HepG2 (cell line): Measurements from ENCODE around the gene PGPEP1. TPM values are rescaled to one million over a fixed set of nuclear protein-coding genes. Genes with fewer than 3 reads are reported as not detected.

ENCODE experiments used
- ATAC-seq: fragments of 200-7000 bp; cut with Tn5 transposase; 3 replicates; pipeline ENCODE4 v1.9.1; 2020; ENCODE audit warnings: mild to moderate bottlenecking, moderate library complexity
- BruUV-seq: library from RNA; stranded (reverse); fragments of 400-500 nt; replicated peaks from 2 replicates; lab custom pipeline; 2021; lab: Mats Ljungman, UMichigan
- CTCF ChIA-PET: fragments of 300-600 bp; formaldehyde crosslinking; extraction: SDS; loops from one replicate; lab custom pipeline; 2021; ENCODE audit warnings: low total read pairs, inconsistent platforms, low intra/inter-chr PET ratio; lab: Yijun Ruan, JAX
- POLR2A ChIA-PET: fragments of 350-600 bp; sonication (Branson Sonifier 250); formaldehyde crosslinking; loops from one replicate; lab custom pipeline; 2020; ENCODE audit warnings: antibody characterized with exemption, inconsistent platforms; lab: Yijun Ruan, JAX
- DNase-seq: peaks from one replicate; pipeline ENCODE4 v3.0.0-alpha.2; 2015; ENCODE audit warnings: low spot score
- FAIRE-seq: peaks from 3 replicates; lab custom pipeline; 2011; peaks lifted over from hg19 to GRCh38; lab: Jason Lieb, UNC
- H2AFZ ChIP-seq: one replicate; pipeline ENCODE4 v1.6.1; 2011; ENCODE audit warnings: low read length, inconsistent platforms
- H3K27ac ChIP-seq: fragments of 300-600 bp; 3 replicates; pipeline ENCODE4 v1.8.0; 2011; ENCODE audit warnings: mixed run types, mild to moderate bottlenecking, mixed read lengths, low read length, inconsistent platforms; ENCODE audit not compliant: insufficient read depth; ENCODE audit errors: extremely low read length
- H3K27me3 ChIP-seq, 2 experiments: fragments of 200-600 bp in 1 of 2; 2 replicates in 1 of 2; 3 replicates in 1 of 2; pipeline versions ENCODE4 v1.6.0 to v1.8.0; 2011; ENCODE audit warnings: low read length in 2 of 2, mild to moderate bottlenecking in 2 of 2, moderate library complexity in 2 of 2, inconsistent platforms in 1 of 2; ENCODE audit not compliant: insufficient read depth in 2 of 2, control insufficient read depth in 1 of 2
- H3K36me3 ChIP-seq, 2 experiments: fragments of 200-600 bp in 1 of 2; replicated peaks in 1 of 2; 2 replicates in 1 of 2; 3 replicates in 1 of 2; pipeline versions ENCODE4 v1.5.1 to v1.8.0; 2011; ENCODE audit warnings: low read length in 2 of 2, inconsistent platforms in 1 of 2; ENCODE audit not compliant: insufficient read depth in 2 of 2, control insufficient read depth in 1 of 2
- H3K4me1 ChIP-seq: 2 replicates; pipeline ENCODE4 v1.5.1; 2012; ENCODE audit warnings: low read length, inconsistent platforms; ENCODE audit not compliant: insufficient read depth
- H3K4me2 ChIP-seq: 2 replicates; pipeline ENCODE4 v1.6.0; 2011; ENCODE audit warnings: low read depth, low read length, inconsistent platforms
- H3K4me3 ChIP-seq, 3 experiments: fragments of 200-600 bp in 1 of 3; sonication (generic), shearing (Covaris generic) in 1 of 3; replicated peaks in 1 of 3; 2 replicates each; pipeline ENCODE4 v1.5.1; 2011 to 2016; ENCODE audit warnings: low read length in 3 of 3, inconsistent platforms in 2 of 3, low read depth in 2 of 3, mild to moderate bottlenecking in 2 of 3, control low read depth in 1 of 3, mixed read lengths in 1 of 3; ENCODE audit not compliant: insufficient read depth in 1 of 3
- H3K79me2 ChIP-seq: one replicate; pipeline ENCODE4 v1.6.1; 2011; ENCODE audit warnings: low read length, inconsistent platforms; ENCODE audit not compliant: insufficient read depth
- H3K9ac ChIP-seq: 2 replicates; pipeline ENCODE4 v1.6.0; 2011; ENCODE audit warnings: mild to moderate bottlenecking, low read depth, low read length, inconsistent platforms; ENCODE audit not compliant: insufficient read depth
- H3K9me3 ChIP-seq: 2 replicates; pipeline ENCODE4 v1.5.1; 2012; ENCODE audit warnings: mild to moderate bottlenecking, low read length
- H4K20me1 ChIP-seq: 2 replicates; pipeline ENCODE4 v1.6.0; 2011; ENCODE audit warnings: inconsistent platforms, mild to moderate bottlenecking, low read length, moderate library complexity; ENCODE audit not compliant: insufficient read depth
- CEBPG ChIP-seq: IDR thresholded peaks from 2 replicates; pipeline ENCODE4 v1.6.1; 2016
- CSRNP2 ChIP-seq: sonication (generic); formaldehyde crosslinking; conservative IDR thresholded peaks from 2 replicates; pipeline ENCODE4 v1.8.0; 2022; ENCODE audit warnings: low read depth, missing genetic modification reagents
- FOXP1 ChIP-seq, 2 experiments: fragments of 450-650 bp in 1 of 2; IDR thresholded peaks; 2 replicates each; pipeline ENCODE4 v1.6.1; 2017 to 2018; ENCODE audit warnings: antibody characterized with exemption in 1 of 2
- GPBP1L1 ChIP-seq: sonication (generic); formaldehyde crosslinking; IDR thresholded peaks from 2 replicates; pipeline ENCODE4 v1.5.0; 2020; ENCODE audit warnings: mild to moderate bottlenecking, missing genetic modification reagents
- HOXD1 ChIP-seq: sonication (generic); formaldehyde crosslinking; IDR thresholded peaks from 2 replicates; pipeline ENCODE4 v1.5.0; 2020; ENCODE audit warnings: missing genetic modification reagents
- KLF15 ChIP-seq: sonication (generic); formaldehyde crosslinking; IDR thresholded peaks from 2 replicates; pipeline ENCODE4 v1.8.1; 2023; ENCODE audit warnings: borderline replicate concordance, mild to moderate bottlenecking, inconsistent platforms, missing genetic modification reagents, mixed read lengths
- NPAS2 ChIP-seq: sonication (generic); formaldehyde crosslinking; IDR thresholded peaks from 2 replicates; pipeline ENCODE4 v1.8.0; 2022; ENCODE audit warnings: mild to moderate bottlenecking, missing genetic modification reagents, borderline replicate concordance
- PHF8 ChIP-seq: sonication (generic); formaldehyde crosslinking; IDR thresholded peaks from 2 replicates; pipeline ENCODE4 v1.5.0; 2020; ENCODE audit warnings: missing genetic modification reagents
- ZC3H4 ChIP-seq: sonication (generic); formaldehyde crosslinking; IDR thresholded peaks from 2 replicates; pipeline ENCODE4 v1.4.0; 2020; ENCODE audit warnings: missing genetic modification reagents, borderline replicate concordance
- ZFP91 ChIP-seq: sonication (generic); formaldehyde crosslinking; IDR thresholded peaks from 2 replicates; pipeline ENCODE4 v1.9.0; 2022; ENCODE audit warnings: missing genetic modification reagents, mild to moderate bottlenecking, borderline replicate concordance
- ZNF17 ChIP-seq: sonication (generic); formaldehyde crosslinking; IDR thresholded peaks from 2 replicates; pipeline ENCODE4 v1.5.0; 2020; ENCODE audit warnings: mild to moderate bottlenecking, missing genetic modification reagents
- ZNF292 ChIP-seq: sonication (generic); formaldehyde crosslinking; IDR thresholded peaks from 2 replicates; pipeline ENCODE4 v1.8.1; 2022; ENCODE audit warnings: mild to moderate bottlenecking, low read depth, missing genetic modification reagents, borderline replicate concordance
- ZNF331 ChIP-seq: sonication (generic); formaldehyde crosslinking; IDR thresholded peaks from 2 replicates; pipeline ENCODE4 v1.4.0; 2020; ENCODE audit warnings: missing genetic modification reagents
- ZNF33A ChIP-seq: sonication (generic); formaldehyde crosslinking; IDR thresholded peaks from 2 replicates; pipeline ENCODE4 v1.5.1; 2020; ENCODE audit warnings: missing genetic modification reagents, mild to moderate bottlenecking, moderate library complexity, borderline replicate concordance
- ZNF660 ChIP-seq: sonication (generic); formaldehyde crosslinking; IDR thresholded peaks from 2 replicates; pipeline ENCODE4 v1.5.1; 2020; ENCODE audit warnings: mild to moderate bottlenecking, low read depth, missing genetic modification reagents, borderline replicate concordance
- ZNF710 ChIP-seq: sonication (generic); formaldehyde crosslinking; IDR thresholded peaks from 2 replicates; pipeline ENCODE4 v1.5.0; 2020; ENCODE audit warnings: mild to moderate bottlenecking, missing genetic modification reagents, borderline replicate concordance
- WGBS: methylation state at CpG from one replicate; pipeline ENCODE4 v1.1.6; 2017; ENCODE audit warnings: low lambda C conversion rate; 5-methylcytosine and 5-hydroxymethylcytosine counted together
- in situ Hi-C: cut with HindIII; loops from 2 replicates; pipeline ENCODE4 v1.10.0; 2017; ENCODE audit warnings: low pct_unique_long_range_greater_than_20kb; ENCODE audit not compliant: extremely low pct_ligation_motif_present
- intact Hi-C: fragments of 100-400 bp; cut with micrococcal nuclease; formaldehyde crosslinking; loops from one replicate; pipeline ENCODE4 v1.10.0; 2022; ENCODE audit not compliant: unreplicated experiment
- polyA plus RNA-seq, 8 experiments: library from polyadenylated mRNA; depleted of rRNA in 3 of 8; stranded (reverse) in 7 of 8; unstranded in 1 of 8; fragments of >200 nt; fragmentation: Illumina TruSeq in 4 of 8; extraction: Trizol in 4 of 8; gene quantifications; 2 replicates each; pipeline versions ENCODE4 v1.2.1 to v1.2.3, GENCODE V29; 2011 to 2016; ENCODE audit warnings: low read depth in 4 of 8, missing spikeins in 1 of 8, mixed read lengths in 1 of 8; ENCODE audit not compliant: insufficient read depth in 1 of 8
- total RNA-seq, 5 experiments: library from RNA; depleted of rRNA; stranded (reverse); fragments of >200 nt; fragmentation: Illumina TruSeq; extraction: Trizol; gene quantifications; 2 replicates each; pipeline ENCODE4 v1.2.3, GENCODE V29; 2016; ENCODE audit warnings: low read depth in 1 of 5

The PGPEP1 gene
- total and polyA plus RNA-seq, 2 of the 13 experiments (the other 11 are each of a cell fraction or from before 2014, with no cell fraction given) = 53.1 to 56.6 TPM

- no peaks in the 10 kb centered on the region for H4K20me1 ChIP-seq
- H3K4me1 ChIP-seq = peaks cover 91% of the 10 kb centered on the region
- no peak overlapping the region for H3K4me3 ChIP-seq
- 0 out of 5 replicates have a peak, but pooled peaks cover 0 to 2% of the 10 kb centered on the region in 2 experiments for H3K36me3 ChIP-seq
- FAIRE-seq (no peak), ATAC-seq (peak; percentile 89), DNase-seq (peak; percentile 95)
- CTCF ChIA-PET = interaction anchor here (1.1 kb wide), 1 partner anchor 12 kb away, joined by 4 read pairs; the partner anchor contains the start of gene GDF15
- POLR2A ChIA-PET = interaction anchor here (0.5 to 17.4 kb wide), 3 partner anchors 10 to 94 kb away, joined by 3 to 514 read pairs (median 56); partner anchors contain the start of gene GDF15
- 18% methylated on average over 10 of the region's 17 CpGs for WGBS
- peaks cover 2% of the 10 kb centered on the region for H3K79me2 ChIP-seq
- H3K27me3 ChIP-seq = no peaks in the 10 kb centered on the region
- H3K9me3 ChIP-seq = no peaks in the 10 kb centered on the region
- peak overlapping the region; percentile 94 for H3K27ac ChIP-seq
- in situ Hi-C loops (no loop called here), intact Hi-C loops (no loop called here)
- H2AFZ ChIP-seq = no peak overlapping the region
- BruUV-seq = no TSS peak
- peak overlapping the region; percentile 61 for H3K4me2 ChIP-seq
- H3K9ac ChIP-seq = peak overlapping the region; percentile 76
- TF ChIP-seq ZNF660 (CRISPR knock-in tag) = no peak
- TF ChIP-seq ZNF292 (CRISPR knock-in tag) = no peak; the same call in 1 of the 2 replicates
- no peak for TF ChIP-seq PHF8 (CRISPR knock-in tag)
- peak; percentile 19; the same call in 1 of the 2 replicates for TF ChIP-seq CEBPG (CRISPR knock-in tag)
- TF ChIP-seq HOXD1 (CRISPR knock-in tag) = 0 out of 2 replicates have a peak, but pooled peaks have one; percentile 38
- TF ChIP-seq NPAS2 = no peak
- 0 out of 2 replicates have a peak, but pooled peaks have one; percentile 58 for TF ChIP-seq ZNF33A
- TF ChIP-seq ZC3H4 (CRISPR knock-in tag) = peak; percentile 34; the same call in 1 of the 2 replicates
- TF ChIP-seq GPBP1L1 = no peak
- peak; percentile 54 for TF ChIP-seq ZNF710
- no peak for TF ChIP-seq CSRNP2
- no peak for TF ChIP-seq ZNF17 (CRISPR knock-in tag)
- peak; percentile 77 for TF ChIP-seq ZNF331 (CRISPR knock-in tag)
- 0 out of 2 replicates have a peak, but pooled peaks have one; percentile 45 for TF ChIP-seq KLF15 (CRISPR knock-in tag)
- peak; percentile 74 for TF ChIP-seq ZFP91
- TF ChIP-seq FOXP1 (IDR thresholded peaks at IDR 0.05) = no peak
- peak; percentile 81 for TF ChIP-seq FOXP1 (CRISPR knock-in tag; IDR thresholded peaks at IDR 0.05)
Measured at GRCh38 chr19:18373892-18374629, 33.7 kb downstream of the PGPEP1 start.
